Liver (tissue), 3 donors: ENCODE measurements around the gene ESPN.

Experiments
- EGR1 ChIP-seq, 2 donors: IDR thresholded peaks; 2 replicates each; pipeline ENCODE4 v1.6.1; 2016 to 2018; ENCODE audit warnings: antibody characterized with exemption in 2 of 2, low read depth in 2 of 2
- FOXA1 ChIP-seq: IDR thresholded peaks from 2 replicates; pipeline ENCODE4 v1.6.1; 2016; ENCODE audit warnings: antibody characterized with exemption
- GABPA ChIP-seq, 2 donors: IDR thresholded peaks in 1 of 2; conservative IDR thresholded peaks in 1 of 2; 2 replicates each; pipeline ENCODE4 v1.6.1; 2016; ENCODE audit warnings: antibody characterized with exemption in 2 of 2, mild to moderate bottlenecking in 1 of 2, moderate library complexity in 1 of 2
- JUND ChIP-seq, 2 donors: IDR thresholded peaks; 2 replicates each; pipeline ENCODE4 v1.6.1; 2016; ENCODE audit warnings: antibody characterized with exemption in 2 of 2
- RAD21 ChIP-seq, 2 donors: IDR thresholded peaks; 2 replicates each; pipeline ENCODE4 v1.6.1; 2016; ENCODE audit warnings: antibody characterized with exemption in 2 of 2, mild to moderate bottlenecking in 2 of 2
- RXRA ChIP-seq, 2 donors: IDR thresholded peaks; 2 replicates each; pipeline ENCODE4 v1.6.1; 2017 to 2018; ENCODE audit warnings: antibody characterized with exemption in 2 of 2, mild to moderate bottlenecking in 1 of 2
- TAF1 ChIP-seq: conservative IDR thresholded peaks from 2 replicates; pipeline ENCODE4 v1.6.1; 2016; ENCODE audit warnings: antibody characterized with exemption, mild to moderate bottlenecking
- YY1 ChIP-seq: IDR thresholded peaks from 2 replicates; pipeline ENCODE4 v1.6.1; 2016; ENCODE audit warnings: antibody characterized with exemption, mild to moderate bottlenecking
- TF ChIP-seq, protein P1 (sequence below): fragments of 150-350 bp; IDR thresholded peaks from 2 replicates; pipeline ENCODE4 v1.5.1; 2017; ENCODE audit warnings: improper control_type of control experiment, low read depth, low read length; ENCODE audit not compliant: missing input control
- TF ChIP-seq, protein P2 (sequence below): IDR thresholded peaks from 2 replicates; pipeline ENCODE4 v1.6.1; 2016; ENCODE audit warnings: antibody characterized with exemption
- TF ChIP-seq, protein P3 (sequence below): IDR thresholded peaks from 2 replicates; pipeline ENCODE4 v1.6.1; 2016; ENCODE audit warnings: antibody characterized with exemption
- TF ChIP-seq, protein P4 (sequence below): IDR thresholded peaks from 2 replicates; pipeline ENCODE4 v1.6.1; 2016; ENCODE audit warnings: antibody characterized with exemption
- TF ChIP-seq, protein P5 (sequence below): IDR thresholded peaks from 2 replicates; pipeline ENCODE4 v1.6.1; 2016; ENCODE audit warnings: antibody characterized with exemption, mild to moderate bottlenecking
- donor health status: healthy.
- donor health status: healthy.

DNA sequence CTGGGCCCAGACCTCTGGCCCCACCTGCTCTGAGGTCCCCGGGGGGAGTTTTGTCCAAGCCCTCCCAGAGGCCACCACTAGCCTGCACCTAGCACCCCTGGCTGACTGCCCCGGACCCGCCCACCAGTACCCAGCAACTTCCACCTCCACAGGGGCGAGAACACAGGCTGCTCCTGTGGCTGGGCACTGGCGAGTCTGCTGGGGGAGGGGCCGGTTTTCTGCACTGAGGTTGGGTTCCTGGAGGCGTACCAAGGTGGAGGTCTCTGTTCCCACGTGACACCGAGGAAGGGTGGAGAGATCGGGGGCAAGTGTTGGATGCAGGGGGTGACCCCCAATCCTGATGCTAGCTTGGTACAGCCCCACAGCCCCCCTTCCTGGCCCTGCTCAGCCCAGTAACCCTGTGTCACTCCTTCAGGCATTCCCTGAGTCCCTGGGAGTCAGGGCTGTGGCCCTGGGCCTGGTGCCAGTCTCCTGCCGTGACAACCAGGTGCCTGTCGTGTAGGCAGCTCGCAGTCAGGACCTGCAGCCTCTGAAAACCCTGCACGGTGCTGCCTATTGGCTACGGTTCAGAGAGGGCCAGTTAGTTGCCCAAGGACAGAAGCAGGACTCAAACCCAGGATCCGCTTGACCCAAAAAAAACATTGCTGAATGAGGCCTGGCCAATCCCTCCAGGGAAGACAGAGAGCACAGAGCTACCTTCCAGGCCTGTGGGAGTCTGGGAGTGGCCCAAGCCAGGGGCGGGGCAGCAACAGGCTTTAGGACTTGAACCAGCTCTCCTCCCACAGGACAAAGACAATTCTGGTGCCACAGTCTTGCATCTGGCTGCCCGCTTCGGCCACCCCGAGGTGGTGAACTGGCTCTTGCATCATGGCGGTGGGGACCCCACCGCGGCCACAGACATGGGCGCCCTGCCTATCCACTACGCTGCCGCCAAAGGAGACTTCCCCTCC, 3.1 kb downstream of the ESPN start:
- TF ChIP-seq, protein P1, sequence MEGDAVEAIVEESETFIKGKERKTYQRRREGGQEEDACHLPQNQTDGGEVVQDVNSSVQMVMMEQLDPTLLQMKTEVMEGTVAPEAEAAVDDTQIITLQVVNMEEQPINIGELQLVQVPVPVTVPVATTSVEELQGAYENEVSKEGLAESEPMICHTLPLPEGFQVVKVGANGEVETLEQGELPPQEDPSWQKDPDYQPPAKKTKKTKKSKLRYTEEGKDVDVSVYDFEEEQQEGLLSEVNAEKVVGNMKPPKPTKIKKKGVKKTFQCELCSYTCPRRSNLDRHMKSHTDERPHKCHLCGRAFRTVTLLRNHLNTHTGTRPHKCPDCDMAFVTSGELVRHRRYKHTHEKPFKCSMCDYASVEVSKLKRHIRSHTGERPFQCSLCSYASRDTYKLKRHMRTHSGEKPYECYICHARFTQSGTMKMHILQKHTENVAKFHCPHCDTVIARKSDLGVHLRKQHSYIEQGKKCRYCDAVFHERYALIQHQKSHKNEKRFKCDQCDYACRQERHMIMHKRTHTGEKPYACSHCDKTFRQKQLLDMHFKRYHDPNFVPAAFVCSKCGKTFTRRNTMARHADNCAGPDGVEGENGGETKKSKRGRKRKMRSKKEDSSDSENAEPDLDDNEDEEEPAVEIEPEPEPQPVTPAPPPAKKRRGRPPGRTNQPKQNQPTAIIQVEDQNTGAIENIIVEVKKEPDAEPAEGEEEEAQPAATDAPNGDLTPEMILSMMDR, result no peak
- TF ChIP-seq, protein P2, sequence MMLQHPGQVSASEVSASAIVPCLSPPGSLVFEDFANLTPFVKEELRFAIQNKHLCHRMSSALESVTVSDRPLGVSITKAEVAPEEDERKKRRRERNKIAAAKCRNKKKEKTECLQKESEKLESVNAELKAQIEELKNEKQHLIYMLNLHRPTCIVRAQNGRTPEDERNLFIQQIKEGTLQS, result no peak
- TF ChIP-seq, protein P3, sequence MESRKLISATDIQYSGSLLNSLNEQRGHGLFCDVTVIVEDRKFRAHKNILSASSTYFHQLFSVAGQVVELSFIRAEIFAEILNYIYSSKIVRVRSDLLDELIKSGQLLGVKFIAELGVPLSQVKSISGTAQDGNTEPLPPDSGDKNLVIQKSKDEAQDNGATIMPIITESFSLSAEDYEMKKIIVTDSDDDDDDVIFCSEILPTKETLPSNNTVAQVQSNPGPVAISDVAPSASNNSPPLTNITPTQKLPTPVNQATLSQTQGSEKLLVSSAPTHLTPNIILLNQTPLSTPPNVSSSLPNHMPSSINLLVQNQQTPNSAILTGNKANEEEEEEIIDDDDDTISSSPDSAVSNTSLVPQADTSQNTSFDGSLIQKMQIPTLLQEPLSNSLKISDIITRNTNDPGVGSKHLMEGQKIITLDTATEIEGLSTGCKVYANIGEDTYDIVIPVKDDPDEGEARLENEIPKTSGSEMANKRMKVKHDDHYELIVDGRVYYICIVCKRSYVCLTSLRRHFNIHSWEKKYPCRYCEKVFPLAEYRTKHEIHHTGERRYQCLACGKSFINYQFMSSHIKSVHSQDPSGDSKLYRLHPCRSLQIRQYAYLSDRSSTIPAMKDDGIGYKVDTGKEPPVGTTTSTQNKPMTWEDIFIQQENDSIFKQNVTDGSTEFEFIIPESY, result no peak
- TF ChIP-seq FOXA1, result no peak
- no peak for TF ChIP-seq JUND (IDR thresholded peaks at IDR 0.05)
- TF ChIP-seq, protein P4, sequence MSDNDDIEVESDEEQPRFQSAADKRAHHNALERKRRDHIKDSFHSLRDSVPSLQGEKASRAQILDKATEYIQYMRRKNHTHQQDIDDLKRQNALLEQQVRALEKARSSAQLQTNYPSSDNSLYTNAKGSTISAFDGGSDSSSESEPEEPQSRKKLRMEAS, result no peak
- no peak for TF ChIP-seq RAD21 (IDR thresholded peaks at IDR 0.05)
- TF ChIP-seq GABPA (IDR thresholded peaks at IDR 0.05 in 1 of 2, conservative IDR thresholded peaks at IDR 0.05 in 1 of 2), result no peak
- TF ChIP-seq, protein P5, sequence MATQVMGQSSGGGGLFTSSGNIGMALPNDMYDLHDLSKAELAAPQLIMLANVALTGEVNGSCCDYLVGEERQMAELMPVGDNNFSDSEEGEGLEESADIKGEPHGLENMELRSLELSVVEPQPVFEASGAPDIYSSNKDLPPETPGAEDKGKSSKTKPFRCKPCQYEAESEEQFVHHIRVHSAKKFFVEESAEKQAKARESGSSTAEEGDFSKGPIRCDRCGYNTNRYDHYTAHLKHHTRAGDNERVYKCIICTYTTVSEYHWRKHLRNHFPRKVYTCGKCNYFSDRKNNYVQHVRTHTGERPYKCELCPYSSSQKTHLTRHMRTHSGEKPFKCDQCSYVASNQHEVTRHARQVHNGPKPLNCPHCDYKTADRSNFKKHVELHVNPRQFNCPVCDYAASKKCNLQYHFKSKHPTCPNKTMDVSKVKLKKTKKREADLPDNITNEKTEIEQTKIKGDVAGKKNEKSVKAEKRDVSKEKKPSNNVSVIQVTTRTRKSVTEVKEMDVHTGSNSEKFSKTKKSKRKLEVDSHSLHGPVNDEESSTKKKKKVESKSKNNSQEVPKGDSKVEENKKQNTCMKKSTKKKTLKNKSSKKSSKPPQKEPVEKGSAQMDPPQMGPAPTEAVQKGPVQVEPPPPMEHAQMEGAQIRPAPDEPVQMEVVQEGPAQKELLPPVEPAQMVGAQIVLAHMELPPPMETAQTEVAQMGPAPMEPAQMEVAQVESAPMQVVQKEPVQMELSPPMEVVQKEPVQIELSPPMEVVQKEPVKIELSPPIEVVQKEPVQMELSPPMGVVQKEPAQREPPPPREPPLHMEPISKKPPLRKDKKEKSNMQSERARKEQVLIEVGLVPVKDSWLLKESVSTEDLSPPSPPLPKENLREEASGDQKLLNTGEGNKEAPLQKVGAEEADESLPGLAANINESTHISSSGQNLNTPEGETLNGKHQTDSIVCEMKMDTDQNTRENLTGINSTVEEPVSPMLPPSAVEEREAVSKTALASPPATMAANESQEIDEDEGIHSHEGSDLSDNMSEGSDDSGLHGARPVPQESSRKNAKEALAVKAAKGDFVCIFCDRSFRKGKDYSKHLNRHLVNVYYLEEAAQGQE, result no peak
- no peak for TF ChIP-seq TAF1
- no peak for TF ChIP-seq EGR1 (IDR thresholded peaks at IDR 0.05; ENCODE audit: low read depth in 2 of 2)
- TF ChIP-seq RXRA (IDR thresholded peaks at IDR 0.05), result no peak
- TF ChIP-seq YY1, result no peak
